T-helper 1 cell (primary cell): Measurements from ENCODE around the gene ADARB2.
"Not testable (repeated sequence)": the region's sequence is repeated elsewhere in the genome, so short reads cannot be mapped to it uniquely, and the experiment has no call there.

ENCODE experiments used
- DNase-seq, 5 donors: peaks; one replicate each; pipeline ENCODE4 v3.0.0-alpha.2; 2012 to 2020

The ADARB2 gene

DNA sequence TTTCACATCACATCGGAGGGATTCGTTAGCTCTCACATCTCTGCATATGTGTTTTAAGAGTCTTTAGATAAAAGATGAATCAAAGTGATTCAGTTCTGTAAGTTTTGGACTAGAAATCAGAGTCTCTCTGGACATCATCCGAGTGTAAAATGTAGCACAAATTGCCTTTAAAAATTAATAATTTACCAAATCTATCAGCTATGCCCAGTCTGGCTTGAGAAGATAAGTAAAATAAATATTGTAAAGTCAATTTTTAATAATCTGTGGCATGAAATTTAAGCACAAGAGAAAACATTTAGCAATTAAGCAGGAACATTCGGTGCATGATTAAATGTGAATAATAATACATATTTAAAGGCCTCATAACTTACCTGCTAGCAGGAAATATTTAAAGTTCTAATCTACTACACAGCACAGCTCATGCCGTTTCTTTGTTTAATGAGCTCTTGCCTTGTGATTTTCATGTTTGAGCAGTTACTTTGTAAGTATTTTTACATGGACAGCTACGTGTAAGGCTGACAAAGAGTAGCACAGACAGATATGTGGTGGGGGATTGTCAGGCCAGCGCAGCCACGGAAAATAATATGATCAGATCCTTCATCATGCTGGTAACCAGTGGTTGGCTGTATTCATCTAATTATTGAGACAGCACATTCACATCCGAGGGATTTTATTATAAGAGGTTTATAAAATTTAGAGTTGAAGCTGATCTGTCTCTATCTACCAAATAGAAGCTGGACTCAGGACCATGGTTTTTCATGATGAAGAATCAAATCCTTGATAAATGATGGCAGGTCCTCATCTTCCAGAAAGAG, 317.3 kb downstream of the ADARB2 start:
- no peak for DNase-seq

DNA sequence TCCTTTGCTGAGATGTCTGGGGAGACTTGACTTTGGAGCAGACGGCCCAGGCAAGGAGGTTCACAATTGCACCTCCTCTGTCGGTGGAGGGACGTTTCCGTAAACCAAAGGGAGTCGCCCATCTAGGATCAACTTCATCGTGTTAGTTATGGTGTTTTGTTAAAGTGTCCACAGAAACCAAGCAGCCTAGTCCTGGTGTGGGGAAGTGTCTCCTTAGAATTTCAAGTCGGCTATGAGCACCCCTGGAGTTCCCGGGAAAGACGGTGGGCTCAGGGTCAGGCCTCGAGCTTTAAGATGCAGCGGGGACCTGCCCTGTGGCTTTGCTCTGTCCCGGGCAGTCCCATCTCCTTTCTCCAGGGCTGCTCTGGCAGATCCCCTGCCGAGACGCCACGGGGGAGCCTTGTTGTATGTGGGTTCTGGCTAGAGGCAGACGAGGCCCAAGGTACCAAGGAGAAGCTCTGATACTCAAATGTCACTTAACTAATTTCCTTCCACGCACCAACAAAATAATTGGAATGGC, 319.2 kb downstream of the ADARB2 start:
- DNase-seq, result no peak

DNA sequence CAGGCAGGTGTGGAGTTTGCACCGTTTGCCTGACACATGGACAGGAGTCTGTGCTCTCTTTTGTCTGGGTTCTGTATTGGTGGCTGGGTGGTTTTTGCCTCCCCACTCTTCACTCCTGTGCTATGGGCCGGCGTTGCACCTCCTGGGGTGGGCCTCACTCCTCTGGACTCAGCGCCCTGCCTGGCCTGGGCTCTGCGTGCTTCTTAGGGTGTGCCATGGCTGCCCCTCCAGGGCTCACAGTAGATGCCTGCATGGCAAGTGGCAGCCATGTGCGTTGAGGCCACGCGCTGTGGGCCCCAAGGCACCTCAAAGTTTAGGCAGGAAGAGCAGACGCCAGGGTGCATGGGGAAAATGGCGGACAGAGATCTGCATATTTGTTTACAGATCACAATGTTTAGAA, 319.8 kb downstream of the ADARB2 start:
- no peak for DNase-seq

DNA sequence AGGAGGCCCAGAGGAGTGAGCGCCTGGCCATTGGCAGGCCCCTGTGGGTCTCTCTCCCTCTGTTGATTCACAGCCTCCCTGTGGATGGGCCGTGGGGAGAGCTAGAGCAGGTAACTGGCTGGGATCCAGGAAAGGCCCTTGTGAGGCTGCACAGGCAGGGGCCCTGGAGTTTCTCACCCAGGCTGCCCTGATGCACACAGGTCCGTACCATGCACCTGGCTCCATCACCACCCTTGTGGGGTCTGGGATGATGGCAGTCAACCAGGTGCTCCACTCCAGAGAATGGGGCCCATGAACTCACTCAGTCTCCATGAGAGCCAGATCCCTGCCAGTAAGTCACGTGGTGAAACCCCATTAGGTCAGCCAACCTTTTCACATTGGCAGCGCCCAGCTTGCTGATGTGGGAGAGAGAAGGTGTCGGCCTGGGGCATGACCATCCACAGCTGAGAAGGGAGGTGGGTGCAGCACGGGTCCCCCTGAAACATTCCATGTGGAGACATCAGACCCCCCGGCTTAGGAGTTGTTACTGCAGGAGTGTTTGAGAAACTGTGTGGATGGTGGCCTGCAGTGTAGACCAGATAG, 320.8 kb downstream of the ADARB2 start:
- DNase-seq, result no peak

DNA sequence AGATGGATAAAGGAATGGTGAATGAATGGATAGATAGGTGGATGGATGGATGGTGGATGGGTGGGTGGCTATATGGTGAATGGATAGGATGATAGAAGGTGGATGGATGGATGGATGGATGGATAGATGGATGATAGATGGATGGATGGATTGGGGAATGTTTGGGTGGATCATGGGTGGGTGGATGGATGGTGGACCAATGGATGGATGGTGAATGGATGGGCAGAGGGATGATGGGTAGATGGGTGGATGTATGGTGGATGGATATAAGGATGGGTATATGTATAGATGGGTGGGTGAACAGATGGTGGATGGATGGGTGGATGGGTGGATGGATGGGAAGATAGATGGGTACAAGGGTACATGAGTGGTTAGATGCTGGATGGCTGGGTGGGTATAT, 322.4 kb downstream of the ADARB2 start:
- DNase-seq, result no peak

DNA sequence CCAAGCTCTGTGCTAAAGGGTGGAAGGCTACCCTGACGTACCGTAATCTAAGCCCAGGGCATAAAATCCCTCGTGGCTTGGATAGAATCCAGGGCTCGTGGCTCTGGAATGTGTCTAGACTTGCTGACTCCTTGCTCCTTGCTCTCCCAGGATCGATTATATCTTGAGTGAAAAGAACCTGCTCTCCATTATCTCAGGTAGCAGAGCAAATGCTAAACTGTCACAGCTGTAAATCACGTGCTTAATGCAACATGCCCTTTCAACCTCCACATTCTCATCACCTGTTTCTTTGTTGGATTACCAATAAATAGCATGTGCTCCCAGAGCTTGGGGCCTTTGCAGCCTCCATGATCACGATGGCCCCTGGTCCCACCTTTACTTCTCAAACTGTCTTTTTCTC, 323.0 kb downstream of the ADARB2 start:
- DNase-seq, result not testable (repeated sequence)

DNA sequence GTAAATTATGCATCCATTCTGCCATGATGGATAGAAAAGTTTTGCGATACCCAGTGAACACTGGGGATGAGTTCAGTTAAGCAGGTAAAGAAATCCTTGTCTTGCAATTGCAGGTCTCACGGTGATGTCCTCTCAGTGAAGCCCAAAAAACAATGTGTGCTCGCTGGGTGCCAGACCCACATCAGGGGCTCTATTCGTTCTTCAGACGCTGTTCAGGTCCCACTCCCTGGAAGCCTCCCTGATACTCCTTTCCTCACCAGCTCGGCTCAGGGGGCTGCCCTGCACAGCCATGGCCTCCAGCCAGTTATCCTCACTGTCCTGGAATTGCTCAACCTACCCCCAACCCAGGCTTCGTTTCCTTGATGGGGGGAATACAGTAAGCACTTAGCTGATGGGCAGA, 323.5 kb downstream of the ADARB2 start:
- DNase-seq, result no peak

DNA sequence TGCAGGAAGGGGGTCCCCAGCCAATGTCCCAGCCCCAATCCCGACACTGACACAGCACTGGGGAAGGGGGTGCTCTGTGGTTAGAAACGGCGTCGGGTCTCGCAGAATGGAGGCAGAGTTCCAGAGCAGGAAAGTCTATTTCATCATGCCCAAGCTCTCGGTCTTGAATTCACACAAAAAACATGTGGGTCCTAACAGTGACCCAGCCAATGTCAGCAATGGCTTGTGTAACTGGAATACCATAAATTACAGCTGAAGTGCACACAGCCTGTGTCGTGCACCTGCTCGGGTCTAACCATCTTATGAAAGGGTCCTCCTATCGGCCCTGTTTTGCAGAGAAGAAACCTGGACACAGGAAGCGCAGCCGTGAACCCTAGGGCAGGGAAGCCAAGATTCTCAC, 324.1 kb downstream of the ADARB2 start:
- no peak for DNase-seq

DNA sequence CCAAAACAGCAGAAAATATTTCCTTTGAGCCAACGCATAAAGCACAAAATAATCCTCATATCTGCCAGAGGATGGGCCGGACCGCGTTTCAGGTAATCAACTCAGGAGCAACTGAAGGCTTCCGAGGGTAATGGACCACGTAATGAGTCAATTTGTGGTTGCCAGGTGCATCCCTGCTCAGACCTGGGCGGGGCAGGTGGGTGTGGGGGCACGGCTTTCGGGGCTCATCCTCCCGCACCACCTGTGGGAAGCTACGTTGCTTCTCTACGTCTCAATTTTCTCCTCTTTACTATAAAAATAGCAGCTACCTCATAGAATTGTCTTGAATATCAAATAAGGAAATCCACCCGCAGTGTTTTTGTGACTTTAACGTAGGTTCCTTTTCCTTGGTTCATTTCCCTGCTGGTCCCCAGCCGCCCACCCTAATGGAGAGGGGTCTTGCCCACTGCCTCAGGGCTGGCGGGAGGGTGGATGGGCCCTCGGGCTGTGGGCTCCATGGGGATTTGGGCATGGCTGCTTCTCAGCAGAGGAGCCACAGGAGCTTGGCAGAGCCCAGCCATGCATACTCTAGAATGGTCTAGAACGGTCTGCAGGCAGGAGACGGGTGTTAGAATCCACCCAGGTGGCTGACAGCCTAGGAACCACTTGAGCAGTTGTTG, 324.7 kb downstream of the ADARB2 start:
- DNase-seq, result no peak

DNA sequence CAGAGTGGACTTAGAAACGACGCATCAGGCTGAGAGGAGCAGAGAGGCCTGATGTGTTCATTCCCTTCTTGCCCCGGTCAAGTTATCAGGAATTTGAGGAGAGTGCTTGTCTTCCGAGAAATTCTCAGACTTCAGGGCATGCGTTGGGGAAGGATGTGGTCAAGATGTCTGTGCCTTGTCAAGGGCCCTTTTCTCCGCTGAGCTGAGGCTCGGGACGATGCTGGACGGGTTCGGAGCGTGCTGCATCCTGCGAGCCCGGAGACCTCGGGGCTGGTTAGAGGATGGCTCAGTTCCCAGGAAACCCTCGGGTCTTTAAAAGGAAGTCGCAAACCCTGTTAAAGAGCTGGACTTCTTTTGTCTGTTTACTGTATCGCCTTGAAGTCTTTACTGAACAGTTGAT, 325.4 kb downstream of the ADARB2 start:
- DNase-seq, result no peak

DNA sequence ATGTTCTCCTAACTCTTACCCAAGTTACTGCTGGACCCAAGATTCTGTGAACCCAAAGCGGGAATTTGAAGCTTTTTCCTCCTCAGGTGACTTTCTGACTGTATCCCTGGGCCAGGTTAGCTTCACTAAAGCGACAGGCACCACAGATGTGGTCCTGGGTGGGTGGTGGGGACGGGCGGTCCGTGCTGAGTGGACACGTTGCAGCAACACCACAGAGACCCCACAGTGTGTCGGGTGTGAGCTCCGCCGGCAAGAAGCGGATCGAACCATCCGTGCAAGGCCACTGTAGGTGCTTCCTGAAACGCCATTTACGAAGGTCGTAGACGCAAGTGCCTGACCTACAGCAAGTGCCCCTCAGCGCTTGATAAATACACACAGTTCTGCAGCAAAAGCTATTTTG, 325.9 kb downstream of the ADARB2 start:
- no peak for DNase-seq

DNA sequence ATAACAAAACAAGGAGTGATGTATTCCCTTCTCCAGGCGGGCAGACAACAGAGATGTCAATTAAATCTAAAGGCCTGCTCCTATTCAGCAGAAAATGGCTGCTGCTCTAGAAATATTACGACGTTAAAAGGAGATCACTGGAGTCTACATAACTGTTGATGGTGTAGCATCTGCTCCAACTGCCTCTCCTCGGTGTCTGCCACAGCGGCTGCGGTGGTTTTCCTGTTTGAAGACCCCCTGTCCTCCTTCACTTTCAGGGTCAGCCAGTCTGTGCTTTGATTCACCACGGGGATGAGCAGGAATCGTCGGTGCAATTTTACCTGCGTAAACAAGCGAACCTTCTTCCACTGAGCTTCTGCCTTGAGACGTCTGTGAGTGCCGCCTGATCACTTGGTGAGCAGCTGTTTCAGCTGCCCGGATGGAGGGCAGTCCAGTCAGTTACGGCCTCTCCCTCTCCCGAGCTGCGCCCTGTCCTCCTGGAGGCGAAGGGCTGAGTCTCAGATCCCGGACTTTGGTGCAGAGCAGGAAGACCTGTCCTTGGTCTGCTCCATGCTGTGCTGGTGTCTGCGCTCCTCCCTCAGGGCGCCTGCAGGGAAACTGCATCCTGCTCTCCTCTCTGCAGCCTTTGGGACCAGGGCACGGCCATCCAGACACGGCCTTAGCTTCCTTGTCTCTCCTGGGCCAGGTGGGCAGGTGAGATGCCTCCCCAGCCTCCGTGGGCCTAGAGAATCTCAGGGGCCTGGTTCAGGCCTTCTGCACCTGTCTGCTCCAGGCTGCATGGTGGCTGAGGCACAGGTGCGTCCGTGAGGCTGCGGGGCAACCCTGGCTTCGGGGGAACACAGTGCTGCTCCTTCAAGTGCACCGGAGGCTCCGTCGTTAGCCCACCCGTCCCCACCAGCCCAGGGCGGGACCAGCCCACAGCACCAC, 326.6 kb downstream of the ADARB2 start:
- no peak for DNase-seq

DNA sequence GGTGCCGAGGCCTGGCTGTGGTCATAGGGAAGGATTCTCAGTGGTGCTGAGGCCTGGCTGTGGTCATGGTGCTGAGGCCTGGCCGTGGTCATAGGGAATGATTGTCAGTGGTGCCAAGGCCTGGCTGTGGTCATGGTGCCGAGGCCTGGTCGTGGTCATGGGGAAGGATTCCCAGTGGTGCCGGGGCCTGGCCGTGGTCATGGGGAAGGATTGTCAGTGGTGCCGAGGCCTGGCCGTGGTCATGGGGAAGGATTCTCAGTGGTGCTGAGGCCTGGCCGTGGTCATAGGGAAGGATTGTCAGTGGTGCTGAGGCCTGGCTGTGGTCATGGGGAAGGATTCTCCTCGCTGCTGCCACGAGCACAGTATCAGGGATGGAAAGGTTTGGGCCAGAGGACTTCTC, 327.3 kb downstream of the ADARB2 start:
- no peak for DNase-seq

DNA sequence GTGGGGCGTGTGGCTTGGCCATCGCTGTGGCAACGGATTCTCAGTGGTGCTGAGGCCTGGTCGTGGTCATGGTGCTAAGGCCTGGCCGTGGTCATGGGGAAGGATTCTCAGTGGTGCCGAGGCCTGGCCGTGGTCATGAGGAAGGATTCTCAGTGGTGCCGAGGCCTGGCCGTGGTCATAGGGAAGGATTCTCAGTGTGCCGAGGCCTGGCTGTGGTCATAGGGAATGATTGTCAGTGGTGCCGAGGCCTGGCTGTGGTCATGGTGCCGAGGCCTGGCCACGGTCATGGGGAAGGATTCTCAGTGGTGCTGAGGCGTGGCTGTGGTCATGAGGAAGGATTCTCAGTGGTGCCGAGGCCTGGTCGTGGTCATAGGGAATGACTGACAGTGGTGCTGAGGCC, 327.9 kb downstream of the ADARB2 start:
- DNase-seq, result no peak

DNA sequence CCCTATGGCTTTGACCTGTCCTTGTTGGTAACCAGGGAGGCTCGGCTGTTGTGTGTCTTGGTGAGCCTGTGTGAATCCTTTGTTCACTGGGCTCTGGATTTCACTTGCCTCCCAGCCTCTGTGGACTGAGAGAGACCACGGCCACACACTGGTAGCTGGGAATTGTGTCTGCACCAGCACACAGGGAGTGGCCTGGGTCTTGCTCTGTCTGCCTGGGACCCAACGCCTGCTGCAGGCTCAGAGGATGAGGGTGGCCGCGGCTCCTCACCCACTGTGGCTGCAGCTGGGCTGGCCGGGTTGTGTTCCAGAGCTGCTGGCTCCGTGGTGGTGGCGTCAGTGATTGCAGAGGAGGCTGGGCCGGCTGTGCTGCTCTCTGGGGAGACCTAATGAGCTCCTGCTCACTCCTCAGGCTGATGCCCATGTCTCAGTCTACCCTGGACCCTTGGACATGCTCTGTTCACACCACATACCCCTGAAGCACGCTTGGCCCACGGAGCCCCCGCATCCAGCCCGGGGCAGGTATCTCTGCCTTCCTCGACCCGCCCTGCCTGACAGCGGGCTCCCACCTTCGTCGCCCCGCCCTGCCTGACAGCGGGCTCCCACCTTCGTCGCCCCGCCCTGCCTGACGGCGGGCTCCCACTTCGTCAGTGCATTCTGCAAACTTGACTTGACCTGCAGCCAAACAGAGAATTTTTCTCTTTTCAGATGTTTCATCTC, 328.5 kb downstream of the ADARB2 start:
- DNase-seq, result no peak

DNA sequence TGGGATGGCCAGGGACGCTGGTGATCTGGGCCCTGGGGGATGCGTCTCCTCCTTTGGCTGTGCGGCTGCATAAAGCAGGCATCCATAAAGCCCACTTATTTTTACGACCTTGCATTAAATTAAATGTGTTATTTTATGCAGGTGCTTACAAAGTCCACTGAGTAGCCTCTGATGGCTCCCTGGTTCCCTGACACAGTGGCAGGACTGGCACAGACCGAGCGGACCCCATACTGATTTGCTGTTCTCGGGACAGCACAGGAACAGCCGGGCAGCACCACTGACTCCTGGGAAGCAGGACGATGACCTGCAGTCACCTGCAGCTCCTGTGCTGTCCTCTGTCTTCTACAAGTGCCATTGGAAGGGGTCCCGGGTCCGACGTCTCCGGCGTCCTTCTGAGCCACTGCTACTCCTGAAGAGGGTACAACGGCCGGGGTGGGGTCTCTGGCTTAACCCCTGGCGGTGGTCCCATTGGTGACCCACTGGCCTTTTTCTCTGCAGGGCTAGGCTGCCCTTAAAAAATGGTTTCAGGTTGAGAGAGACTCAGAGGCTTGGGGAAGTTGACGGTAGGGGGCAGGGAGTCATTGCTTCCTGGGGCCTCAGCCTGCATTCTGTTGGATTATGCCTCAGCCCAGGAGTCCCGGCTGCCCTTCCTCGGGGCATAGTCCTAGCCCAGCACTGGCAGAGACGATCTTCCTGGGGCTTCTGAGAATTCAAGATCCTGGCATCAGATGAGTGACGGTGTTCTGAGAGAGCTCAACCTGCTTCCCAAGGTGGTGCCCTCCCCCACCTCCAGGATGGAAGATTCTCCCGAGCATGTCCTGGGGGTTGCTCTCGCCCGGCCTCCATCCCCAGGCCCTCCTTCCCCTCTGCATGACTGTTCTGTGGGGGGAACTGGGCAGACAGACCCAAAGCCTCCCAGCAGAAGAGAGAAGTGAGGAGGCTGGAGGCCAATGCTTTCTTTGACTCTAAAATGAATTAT, 330.1 kb downstream of the ADARB2 start:
- no peak for DNase-seq

DNA sequence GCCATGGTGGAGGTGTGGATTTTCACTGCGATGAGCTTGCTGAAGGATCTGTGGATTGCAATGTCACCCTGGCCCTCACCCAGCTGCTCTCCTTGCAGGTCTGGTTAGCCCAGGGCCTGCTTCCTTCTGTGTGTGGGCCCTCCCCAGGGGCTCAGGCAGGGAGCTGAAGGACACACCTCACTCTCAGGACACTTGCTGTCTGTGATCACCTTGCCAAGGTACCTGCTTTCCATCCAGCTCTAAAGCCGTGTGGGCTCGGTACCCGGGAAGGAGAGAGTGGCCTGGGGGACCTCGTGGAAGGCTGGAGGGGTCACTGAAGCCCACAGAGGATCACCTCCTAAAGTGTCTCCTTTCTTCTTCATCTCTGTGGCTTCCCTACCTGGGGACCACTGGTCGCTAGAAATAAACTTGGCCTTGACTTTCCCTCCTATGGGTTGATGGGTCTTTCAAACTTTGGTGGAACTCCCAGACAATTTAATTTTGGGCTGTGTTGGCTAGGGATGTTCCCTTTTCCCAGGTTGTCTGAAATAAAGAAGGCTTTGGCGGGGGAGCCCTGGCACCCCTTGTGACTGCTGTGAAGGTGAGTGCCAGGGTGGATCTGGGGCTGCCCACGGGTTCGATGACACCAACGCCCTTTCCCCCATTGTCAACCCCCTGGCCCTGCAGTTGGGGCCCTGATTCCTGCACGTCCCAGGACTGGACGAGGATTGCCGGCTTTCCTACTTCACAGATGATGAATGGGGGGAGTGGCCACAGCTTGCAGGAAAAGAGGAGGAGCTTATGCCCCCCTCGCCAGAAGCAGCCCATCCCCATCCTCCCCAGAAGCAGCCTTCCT, 331.0 kb downstream of the ADARB2 start:
- DNase-seq, result no peak

DNA sequence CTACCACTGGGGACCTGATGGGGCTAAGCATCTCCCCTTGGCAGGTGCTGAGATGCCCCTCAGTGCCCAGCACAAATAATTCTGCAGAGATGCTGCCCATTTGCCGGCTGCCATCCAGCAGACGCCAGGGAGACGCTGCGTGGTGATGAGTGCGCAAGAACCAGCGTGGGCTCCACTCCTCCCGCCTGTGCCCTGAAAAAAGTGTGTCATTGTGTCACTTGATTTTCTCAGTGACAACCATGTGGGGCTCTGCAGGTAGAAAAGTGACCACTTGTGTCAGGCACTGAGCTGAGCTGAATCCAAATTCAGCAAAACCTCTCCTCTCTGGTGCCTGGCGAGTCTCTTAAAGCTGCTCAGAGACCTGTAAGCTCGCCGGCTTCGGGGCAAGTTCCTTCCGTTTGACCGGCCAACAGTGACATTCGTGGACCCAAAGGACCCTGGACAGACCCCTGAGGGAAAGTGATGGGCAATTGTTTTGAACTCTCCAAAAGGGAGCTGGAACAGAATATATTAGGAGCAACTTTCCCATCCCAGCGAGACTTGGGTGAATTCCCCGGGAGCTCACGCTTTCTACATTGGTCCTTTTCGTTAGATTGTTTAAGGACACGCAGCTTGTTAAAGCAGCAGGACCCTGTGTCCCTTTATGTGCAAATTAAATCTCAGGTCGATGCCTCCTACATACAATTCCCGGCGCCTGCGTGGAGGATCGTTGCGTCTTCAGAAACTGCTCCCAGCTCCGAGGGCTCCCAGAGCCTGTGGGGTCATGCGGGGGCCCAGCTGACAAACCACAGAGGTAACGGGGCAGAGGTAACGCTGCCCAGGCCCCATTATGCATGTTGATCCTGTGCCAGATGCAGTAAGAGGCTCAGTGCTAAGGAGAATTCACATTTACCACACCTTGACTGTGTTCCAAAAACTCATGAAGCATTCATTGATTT, 332.7 kb downstream of the ADARB2 start:
- DNase-seq, result no peak
